ENCODE measurements around the gene DDA1. TPM values are rescaled to one million over a fixed set of nuclear protein-coding genes. Genes with fewer than 3 reads are reported as not detected.

The DDA1 gene
- total RNA-seq, 4 donors from 2014 or later = 20.6 to 98.1 (median 22.0) TPM

- Histone ChIP-seq H3K9me3 (no peaks in the 10 kb centered on the region), H3K36me3 (no peaks in the 10 kb centered on the region), H3K4me1 (peaks cover 12 to 18% (median 16%) of the 10 kb centered on the region in 4 donors), H3K27me3 (peaks cover 14% of the 10 kb centered on the region), H3K4me3 (no peak overlapping the region), H3K27ac (no peak overlapping the region)
- in situ Hi-C loops (cut with MboI; ENCODE audit: low pct_ligation_motif_present in 1 of 4, low pct_unique_long_range_greater_than_20kb in 1 of 4, low sequenced_read_pairs in 3 of 4) = loop anchor here (10.0 to 25.0 kb wide), 5 partner anchors 69 to 521 kb away; partner anchors contain the start of gene USE1 (in 1 of the 4)
- TF ChIP-seq POLR2A (IDR thresholded peaks at IDR 0.05) = no peak
- TF ChIP-seq CTCF (IDR thresholded peaks at IDR 0.05) = no peak
- TF ChIP-seq EP300 (IDR thresholded peaks at IDR 0.05; ENCODE audit: low read depth) = no peak
- no peak for TF ChIP-seq POLR2AphosphoS5 (IDR thresholded peaks at IDR 0.05)
- no peak for DNase-seq
- 88% methylated on average over 6 of the region's 7 CpGs; no CpG with 5 or more reads in 1 of the 2 donors for WGBS, 2 donors (ENCODE audit: low coverage in 1 of 2)
- intact Hi-C loops (cut with DNase I; ENCODE audit: low total_unique reads) = loop anchor here (2.0 kb wide), 1 partner anchor 79 kb away; no protein-coding TSS in a partner anchor
These were observed 25.8 kb upstream of the DDA1 start for GRCh38 chr19:17283504-17283996.

- TF ChIP-seq POLR2A (IDR thresholded peaks at IDR 0.05) (no peak), POLR2AphosphoS5 (IDR thresholded peaks at IDR 0.05) (no peak), CTCF (IDR thresholded peaks at IDR 0.05) (no peak), EP300 (IDR thresholded peaks at IDR 0.05; ENCODE audit: low read depth) (no peak)
- in situ Hi-C loops (cut with MboI; ENCODE audit: low pct_ligation_motif_present in 1 of 4, low pct_unique_long_range_greater_than_20kb in 1 of 4, low sequenced_read_pairs in 3 of 4) (loop anchor here (10.0 to 25.0 kb wide), 5 partner anchors 71 to 523 kb away; partner anchors contain the start of gene USE1 (in 1 of the 4)), intact Hi-C loops (cut with DNase I; ENCODE audit: low total_unique reads) (no loop called here)
- WGBS, 2 donors (ENCODE audit: low coverage in 1 of 2) = 91 to 100% methylated on average over 3 to 18 of the region's 18 CpGs
- Histone ChIP-seq H3K36me3 (no peaks in the 10 kb centered on the region), H3K4me1 (peaks cover 12 to 22% (median 19%) of the 10 kb centered on the region in 4 donors), H3K27me3 (peaks cover 14% of the 10 kb centered on the region), H3K27ac (no peak overlapping the region), H3K4me3 (no peak overlapping the region), H3K9me3 (no peaks in the 10 kb centered on the region)
- DNase-seq = no peak
These were observed 23.8 kb upstream of the DDA1 start for GRCh38 chr19:17285415-17286135.

DNA sequence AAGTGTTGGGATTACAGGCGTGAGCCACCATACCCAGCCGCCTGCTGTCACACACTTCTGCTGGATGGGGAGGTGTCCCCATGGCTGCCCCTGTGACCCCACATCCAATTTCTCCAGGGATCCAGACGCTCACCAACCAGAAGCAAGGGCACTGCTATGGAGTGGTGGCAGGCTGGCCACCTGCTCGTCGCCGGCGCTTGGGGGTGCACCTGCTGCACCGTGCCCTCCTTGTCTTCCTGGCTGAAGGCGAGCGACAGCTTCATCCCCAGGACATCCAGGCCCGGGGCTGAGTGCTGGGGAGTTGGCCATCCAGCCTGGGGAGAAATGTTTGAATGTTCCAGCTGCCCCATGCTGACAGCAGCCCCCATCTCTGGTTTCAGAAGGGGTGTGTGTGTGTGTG, 23.1 kb upstream of the DDA1 start:
- WGBS, 2 donors (ENCODE audit: low coverage in 1 of 2) = 90% methylated on average over 11 of the region's 11 CpGs; no CpG with 5 or more reads in 1 of the 2 donors
- no peak overlapping the region for H3K4me3 ChIP-seq
- no peak for DNase-seq
- intact Hi-C loops (cut with DNase I; ENCODE audit: low total_unique reads) = no loop called here
- H3K27ac ChIP-seq = no peak overlapping the region
- no peaks in the 10 kb centered on the region for H3K9me3 ChIP-seq
- H3K27me3 ChIP-seq = peaks cover 13% of the 10 kb centered on the region
- no peak for TF ChIP-seq EP300 (IDR thresholded peaks at IDR 0.05; ENCODE audit: low read depth)
- no peak for TF ChIP-seq POLR2AphosphoS5 (IDR thresholded peaks at IDR 0.05)
- TF ChIP-seq POLR2A (IDR thresholded peaks at IDR 0.05) = no peak
- TF ChIP-seq CTCF (IDR thresholded peaks at IDR 0.05) = no peak
- H3K4me1 ChIP-seq = peaks cover 12 to 21% (median 17%) of the 10 kb centered on the region in 4 donors
- in situ Hi-C loops (cut with MboI; ENCODE audit: low pct_ligation_motif_present in 1 of 4, low pct_unique_long_range_greater_than_20kb in 1 of 4, low sequenced_read_pairs in 3 of 4) = loop anchor here (10.0 to 25.0 kb wide), 5 partner anchors 71 to 524 kb away; partner anchors contain the start of gene USE1 (in 1 of the 4)
- no peaks in the 10 kb centered on the region for H3K36me3 ChIP-seq

DNA sequence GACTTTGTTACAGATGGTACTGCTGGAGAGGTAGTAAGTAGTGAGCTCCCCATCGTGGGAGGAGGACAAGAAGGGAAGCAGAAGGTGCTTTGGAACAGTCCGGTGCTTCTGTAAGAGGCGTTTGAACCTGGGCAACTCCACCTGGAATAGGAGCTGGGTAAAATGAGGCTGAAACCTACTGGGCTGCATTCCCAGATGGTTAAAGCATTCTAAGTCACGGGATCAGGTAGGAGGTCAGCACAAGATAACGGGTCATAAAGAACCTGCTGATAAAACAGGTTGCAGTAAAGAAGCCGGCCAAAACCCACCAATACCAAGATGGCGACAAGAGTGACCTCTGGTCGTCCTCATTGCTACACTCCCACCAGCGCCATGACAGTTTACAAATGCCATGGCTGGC, 22.6 kb upstream of the DDA1 start:
- Histone ChIP-seq H3K27me3 (peaks cover 8% of the 10 kb centered on the region), H3K4me1 (peaks cover 8 to 16% (median 12%) of the 10 kb centered on the region in 4 donors), H3K27ac (no peak overlapping the region), H3K9me3 (no peaks in the 10 kb centered on the region), H3K4me3 (no peak overlapping the region), H3K36me3 (no peaks in the 10 kb centered on the region)
- DNase-seq = no peak
- in situ Hi-C loops (cut with MboI; ENCODE audit: low pct_ligation_motif_present in 1 of 4, low pct_unique_long_range_greater_than_20kb in 1 of 4, low sequenced_read_pairs in 3 of 4) = loop anchor here (10.0 to 25.0 kb wide), 5 partner anchors 72 to 524 kb away; partner anchors contain the start of gene USE1 (in 1 of the 4)
- intact Hi-C loops (cut with DNase I; ENCODE audit: low total_unique reads) = no loop called here
- 66% methylated on average over 9 of the region's 9 CpGs; no CpG with 5 or more reads in 1 of the 2 donors for WGBS, 2 donors (ENCODE audit: low coverage in 1 of 2)
- no peak for TF ChIP-seq POLR2A (IDR thresholded peaks at IDR 0.05)
- TF ChIP-seq CTCF (IDR thresholded peaks at IDR 0.05) = no peak
- no peak for TF ChIP-seq EP300 (IDR thresholded peaks at IDR 0.05; ENCODE audit: low read depth)
- no peak for TF ChIP-seq POLR2AphosphoS5 (IDR thresholded peaks at IDR 0.05)

Measured in transverse colon (tissue), 4 donors.